GM10847 (cell line): ENCODE measurements around the gene TNK2.

Experiments
- POLR2A ChIP-seq: IDR thresholded peaks from 2 replicates; pipeline ENCODE4 v1.6.1; 2011; ENCODE audit not compliant: insufficient read length; ENCODE audit errors: extremely low read depth

Gene TNK2

DNA sequence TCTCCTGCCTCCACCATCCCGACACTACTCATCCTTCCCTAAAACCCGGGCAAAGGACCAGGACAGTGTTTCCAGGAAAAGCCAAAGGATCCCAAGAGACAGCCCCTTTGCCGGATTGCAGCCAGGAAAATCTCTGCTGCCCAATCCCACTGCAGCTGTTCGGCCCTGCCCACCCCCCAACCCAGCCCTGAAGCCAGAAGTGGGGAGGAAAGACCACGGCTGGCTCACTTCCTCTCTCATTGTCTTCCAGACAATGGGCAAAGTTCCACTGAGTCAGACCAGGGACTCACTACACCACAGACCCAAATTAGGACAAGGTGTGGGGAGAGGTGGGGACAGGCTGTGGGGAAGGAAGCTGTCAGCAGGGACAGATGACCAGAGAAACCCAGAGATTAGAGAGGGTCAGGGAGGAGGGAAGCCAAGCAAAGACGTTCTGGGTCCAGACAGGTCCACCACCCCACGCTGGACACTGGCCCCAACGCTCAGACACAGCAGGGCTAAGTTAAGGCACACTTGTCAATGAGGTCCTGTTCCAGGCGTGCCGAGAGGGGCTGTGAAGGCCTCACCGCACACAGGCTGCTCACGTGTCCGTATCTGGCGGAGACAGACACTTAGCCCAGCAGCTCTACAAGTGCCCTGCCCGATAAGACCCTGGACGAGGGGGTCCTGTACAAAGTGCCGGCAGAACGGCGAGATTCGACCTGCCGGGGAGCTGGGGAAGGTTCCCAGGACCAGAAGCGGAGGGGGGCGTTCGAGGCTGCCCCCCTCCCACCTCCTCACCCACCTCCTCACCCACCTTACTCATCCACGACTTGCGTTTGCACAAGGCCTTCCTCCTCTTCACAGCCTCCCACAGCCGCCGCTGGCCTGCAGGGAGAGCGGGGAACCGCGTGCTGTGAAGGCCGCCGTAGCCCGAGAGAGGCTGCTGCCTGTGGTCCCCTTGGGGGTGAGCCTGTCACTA, 21.9 kb downstream of the TNK2 start:
- TF ChIP-seq POLR2A = no peak

DNA sequence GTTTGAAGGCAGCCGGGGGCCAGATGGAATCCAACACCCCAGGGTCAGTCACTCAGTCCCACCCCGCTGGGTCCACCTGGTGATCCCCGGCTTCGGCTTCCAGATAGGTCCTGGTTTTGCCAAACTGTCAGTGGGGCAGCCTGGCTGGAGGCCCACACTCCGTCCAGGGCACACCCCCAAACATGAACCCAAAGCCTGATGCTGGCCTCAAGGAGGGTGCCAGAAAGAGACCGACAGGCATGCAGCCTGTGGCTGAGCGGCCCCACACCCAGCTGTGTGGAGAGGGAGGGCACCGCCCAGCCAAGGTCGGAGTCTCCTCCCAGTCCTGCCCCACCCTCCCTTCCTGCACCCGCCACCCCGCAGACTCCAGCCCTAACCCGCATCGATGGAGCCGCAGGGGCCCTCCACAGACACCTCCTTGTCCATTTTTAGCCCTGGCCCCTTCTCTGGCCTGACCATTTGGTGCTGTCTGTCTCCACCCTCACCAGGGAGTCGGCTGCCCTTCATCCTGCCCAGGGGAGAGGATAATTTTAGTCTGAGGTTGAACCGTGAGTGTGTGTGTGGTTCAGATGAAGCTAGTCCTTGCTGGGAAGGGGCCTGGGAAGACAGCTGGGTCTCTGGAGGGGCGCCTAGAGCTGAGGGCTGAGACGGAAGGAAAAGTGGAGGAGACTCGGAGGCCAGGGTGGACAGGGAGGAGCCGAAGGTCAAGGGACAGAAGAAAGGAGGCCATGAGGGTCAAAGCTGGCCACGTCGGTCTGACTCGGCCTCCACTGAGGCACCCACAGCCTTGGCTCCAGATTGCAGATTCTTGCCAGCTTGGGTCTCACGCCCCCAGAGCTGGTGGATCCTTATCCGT, 23.1 kb downstream of the TNK2 start:
- TF ChIP-seq POLR2A = no peak

DNA sequence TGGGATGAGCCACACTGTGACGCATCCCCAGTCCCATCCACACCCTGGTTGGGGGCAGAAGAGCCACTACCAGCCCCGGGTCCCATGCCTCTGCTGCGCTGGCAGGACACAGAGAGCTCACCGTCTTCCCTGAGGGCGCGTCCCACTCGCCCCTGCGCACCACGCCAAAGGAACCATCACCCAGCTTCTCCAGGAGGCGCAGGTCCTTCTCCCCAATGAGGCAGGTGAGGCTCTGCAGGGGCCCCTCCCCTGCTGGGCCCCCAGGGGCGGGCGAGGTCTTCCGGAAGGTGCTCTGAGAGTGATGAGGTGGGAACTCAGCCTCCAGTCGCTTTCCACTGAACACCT, 23.7 kb downstream of the TNK2 start:
- TF ChIP-seq POLR2A = no peak

- TF ChIP-seq POLR2A = no peak
These were observed 24.6 kb downstream of the TNK2 start for GRCh38 chr3:195883801-195884200.

DNA sequence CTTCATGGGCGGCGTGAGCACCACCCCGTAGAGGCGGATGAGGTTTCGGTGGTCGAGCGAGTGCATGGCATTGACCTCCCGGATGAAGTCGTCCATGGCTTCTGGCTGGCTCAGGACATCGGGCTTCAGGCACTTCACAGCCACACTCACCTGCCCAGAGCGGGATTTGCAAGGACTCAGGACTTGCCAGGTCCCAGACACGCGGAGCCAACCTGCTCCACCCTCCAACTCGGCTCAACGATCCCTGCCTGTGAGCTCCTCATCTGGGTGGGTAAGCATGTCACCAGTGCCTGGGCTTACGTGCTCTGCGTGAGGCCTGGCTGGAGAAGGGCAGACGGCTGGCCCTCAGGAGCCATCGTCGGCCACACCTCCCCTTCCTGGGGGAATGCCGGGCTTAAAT, 25.2 kb downstream of the TNK2 start:
- TF ChIP-seq POLR2A = no peak

DNA sequence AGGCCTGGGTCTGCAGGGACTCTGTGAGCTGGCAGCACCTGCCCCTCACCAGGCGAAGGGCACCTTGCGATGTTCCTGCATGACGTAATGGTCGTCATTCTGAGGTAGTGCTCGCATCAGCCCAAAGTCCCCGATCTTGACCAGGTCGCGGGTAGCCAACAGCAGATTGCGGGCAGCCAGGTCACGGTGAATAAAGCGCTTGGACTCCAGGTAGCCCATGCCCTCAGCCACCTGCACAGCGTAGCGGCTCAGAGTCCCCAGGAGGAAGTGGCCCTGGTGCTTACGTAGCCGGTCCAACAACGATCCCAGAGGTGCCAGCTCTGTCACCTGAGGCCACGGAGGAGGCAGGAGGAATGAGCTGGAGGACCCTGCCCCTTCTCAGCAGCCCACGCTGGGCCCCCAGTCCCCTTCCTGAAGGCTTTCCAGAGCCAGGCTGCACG, 26.3 kb downstream of the TNK2 start:
- no peak for TF ChIP-seq POLR2A

DNA sequence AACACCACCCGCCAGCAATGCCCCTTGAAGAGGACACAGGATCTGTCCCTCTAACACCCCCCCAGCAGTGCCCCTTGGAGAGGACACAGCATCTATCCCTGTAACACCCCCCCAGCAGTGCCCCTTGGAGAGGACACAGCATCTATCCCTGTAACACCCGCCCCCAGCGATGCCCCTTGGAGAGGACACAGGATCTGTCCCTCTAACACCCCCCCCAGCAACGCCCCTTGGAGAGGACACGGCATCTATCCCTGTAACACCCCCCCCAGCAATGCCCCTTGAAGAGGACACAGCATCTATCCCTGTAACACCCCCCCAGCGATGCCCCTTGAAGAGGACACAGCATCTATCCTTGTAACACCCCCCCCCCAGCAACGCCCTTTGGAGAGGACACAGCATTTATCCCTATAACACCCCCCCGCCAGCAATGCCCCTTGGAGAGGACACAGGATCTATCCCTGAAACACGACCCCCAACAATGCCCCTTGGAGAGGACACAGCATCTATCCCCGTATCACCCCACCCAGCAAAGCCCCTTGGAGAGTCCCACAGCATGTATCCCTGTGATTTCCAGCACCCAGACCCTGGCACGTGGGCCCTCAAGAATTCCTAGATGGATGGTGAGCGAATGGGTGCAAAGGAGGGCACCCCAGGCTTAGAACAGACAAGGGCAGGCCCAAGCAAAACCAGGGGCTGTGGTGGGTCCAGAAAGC, 26.9 kb downstream of the TNK2 start:
- no peak for TF ChIP-seq POLR2A

DNA sequence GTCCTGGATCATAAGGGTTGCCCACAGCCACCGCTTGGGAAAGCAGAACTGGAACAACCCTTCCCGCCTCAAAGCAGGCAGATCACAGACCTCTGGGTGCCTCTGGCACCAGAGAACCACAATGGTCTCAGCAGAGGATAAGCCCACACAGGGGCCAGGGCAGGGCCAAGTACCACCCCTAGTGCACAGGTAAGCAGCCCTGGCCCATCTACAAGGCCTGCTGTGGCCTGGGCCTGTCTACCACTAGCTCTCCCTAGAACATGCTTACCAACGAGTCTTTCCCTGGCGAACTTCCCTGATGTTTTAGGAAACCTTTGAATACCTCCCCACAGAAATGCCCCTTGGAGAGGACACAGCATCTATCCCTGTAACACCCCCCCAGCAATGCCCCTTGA, 28.3 kb downstream of the TNK2 start:
- TF ChIP-seq POLR2A = no peak

DNA sequence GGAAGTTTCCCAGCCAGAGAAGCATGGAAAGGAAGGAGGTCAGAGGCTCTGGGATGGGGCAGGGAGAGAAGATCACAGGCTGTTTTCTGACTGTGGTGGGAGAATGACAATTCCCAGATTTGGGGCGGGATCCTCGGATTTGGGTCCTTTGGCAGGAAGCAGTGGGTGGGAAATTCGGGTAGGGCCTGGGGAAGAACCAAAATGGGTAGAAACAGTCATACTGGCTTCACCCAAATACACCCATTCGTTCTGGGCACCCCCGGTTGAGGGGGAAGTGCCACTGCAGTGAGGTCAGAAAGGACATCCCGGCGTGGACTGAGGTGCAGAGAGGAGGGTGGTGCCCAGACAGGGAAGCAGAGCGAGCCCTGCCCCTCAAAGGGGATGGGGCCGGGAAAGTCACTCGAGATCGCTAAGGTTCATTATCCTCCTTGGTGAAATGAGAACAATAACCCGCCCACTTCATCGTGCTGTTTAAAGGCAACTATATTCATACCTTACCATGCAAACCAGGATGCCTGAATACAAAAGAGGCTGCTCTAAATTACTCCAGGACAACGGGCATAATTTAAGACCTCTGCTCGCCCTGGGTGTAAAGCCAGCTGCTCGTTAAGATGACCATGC, 28.8 kb downstream of the TNK2 start:
- no peak for TF ChIP-seq POLR2A

DNA sequence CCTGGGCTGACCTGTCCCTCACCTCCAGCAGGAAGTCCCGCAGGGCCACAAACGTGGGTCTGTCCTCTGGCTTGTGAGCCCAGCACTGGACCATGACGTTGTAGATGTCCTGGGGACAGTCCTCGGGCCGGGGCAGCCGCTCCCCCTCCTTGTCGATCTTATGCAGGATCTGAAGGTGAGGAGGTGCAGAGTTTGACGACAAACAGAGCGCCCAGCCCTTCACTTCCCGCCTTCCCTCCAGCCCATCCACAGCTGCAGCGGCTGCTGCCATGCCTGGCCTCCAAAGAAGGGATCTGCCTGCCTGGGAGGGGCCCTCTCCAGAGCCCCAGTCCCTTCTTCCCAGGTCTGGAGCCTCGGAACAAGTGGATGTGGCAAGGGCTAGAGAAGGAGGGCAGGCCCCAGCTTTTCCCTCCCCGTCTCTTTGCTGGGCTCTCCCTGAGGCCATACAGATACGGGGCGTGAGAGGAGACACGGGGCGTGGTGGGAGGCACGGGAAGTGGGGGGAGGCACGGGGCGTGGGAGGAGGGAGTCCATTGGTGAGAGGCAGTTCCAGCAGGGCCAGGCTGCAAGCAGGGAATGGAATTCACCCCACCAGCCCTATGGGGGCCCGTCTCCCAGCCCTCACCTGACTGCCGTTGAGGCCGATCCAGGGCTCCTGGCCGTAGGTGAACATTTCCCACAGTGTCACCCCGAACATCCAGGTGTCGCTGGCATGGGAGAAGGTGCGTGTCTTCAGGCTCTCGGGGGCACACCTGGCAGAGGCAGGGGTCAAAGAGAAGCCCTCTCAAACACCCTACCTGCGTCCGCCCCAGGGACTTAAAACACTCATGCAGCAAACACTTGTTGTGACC, 29.7 kb downstream of the TNK2 start:
- no peak for TF ChIP-seq POLR2A

- no peak for TF ChIP-seq POLR2A
These were observed 30.5 kb downstream of the TNK2 start for GRCh38 chr3:195877767-195878423.

GRCh38 chr3:195877136-195877715, 31.1 kb downstream of the TNK2 start:
- TF ChIP-seq POLR2A = no peak
